Stimulated activated naive CD4-positive, alpha-beta T cell treated with Interleukin-2 at 50 U/mL for 16 hours (primary cell): ENCODE measurements around the gene ABTB1.
A peak's percentile ranks its signal among the peaks of the same experiment; 100 is the strongest.
"Not testable (repeated sequence)": the region's sequence is repeated elsewhere in the genome, so short reads cannot be mapped to it uniquely, and the experiment has no call there.

Experiments used
- DNase-seq: peaks from one replicate; lab custom pipeline; 2025; lab: John Stamatoyannopoulos, UW

The ABTB1 gene

DNA sequence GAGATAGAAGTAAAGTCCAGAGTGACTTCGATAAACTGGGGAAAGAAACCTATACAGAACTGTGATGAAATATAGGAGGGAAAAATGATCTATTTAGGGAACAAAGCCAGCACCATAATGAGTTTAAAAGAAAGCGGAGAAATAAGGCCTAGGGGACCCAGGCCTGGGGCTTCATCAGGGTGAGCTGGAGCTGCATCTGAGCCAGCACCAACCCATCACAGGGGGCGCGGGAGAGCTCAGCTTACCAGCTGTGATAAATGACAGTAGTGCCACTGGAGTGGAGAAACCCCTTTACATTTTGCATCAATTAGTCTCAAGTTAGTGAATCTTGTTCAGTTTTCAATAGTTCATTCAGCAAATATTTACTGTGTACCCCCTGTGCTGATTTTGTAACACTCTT is 22.5 kb upstream of the ABTB1 start:
- no peak for DNase-seq

DNA sequence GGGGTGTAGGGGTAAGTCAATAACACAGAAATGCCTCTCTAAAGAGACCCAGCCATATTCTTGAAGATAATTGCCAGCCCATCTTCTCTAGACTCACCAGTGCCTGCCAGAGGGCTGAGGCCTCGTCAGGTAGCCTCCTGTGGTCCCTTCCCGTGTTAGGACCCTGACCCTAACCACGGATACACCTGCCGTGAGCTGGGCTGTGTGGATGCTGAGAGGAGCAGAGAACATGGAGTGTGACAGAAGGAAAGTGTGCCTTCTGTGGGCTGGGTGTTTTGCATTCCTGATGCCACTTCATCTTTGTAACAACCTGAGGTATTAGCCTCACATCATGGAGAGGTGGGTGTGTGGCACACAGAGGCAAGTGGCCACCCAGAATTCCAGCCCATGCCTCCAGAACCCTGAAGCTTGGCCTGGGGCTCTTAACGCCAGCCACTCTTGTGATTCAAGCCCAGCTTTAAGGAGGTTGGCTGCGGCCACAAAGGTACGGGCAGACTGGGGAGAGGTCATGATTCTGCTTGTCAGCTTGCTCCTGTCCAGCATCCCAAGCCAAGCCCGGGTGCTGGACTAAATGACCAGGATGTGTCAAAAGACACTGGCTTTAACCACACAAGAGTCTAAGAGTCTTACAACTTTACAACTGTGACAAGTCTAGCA is 21.1 kb upstream of the ABTB1 start:
- DNase-seq, result no peak

DNA sequence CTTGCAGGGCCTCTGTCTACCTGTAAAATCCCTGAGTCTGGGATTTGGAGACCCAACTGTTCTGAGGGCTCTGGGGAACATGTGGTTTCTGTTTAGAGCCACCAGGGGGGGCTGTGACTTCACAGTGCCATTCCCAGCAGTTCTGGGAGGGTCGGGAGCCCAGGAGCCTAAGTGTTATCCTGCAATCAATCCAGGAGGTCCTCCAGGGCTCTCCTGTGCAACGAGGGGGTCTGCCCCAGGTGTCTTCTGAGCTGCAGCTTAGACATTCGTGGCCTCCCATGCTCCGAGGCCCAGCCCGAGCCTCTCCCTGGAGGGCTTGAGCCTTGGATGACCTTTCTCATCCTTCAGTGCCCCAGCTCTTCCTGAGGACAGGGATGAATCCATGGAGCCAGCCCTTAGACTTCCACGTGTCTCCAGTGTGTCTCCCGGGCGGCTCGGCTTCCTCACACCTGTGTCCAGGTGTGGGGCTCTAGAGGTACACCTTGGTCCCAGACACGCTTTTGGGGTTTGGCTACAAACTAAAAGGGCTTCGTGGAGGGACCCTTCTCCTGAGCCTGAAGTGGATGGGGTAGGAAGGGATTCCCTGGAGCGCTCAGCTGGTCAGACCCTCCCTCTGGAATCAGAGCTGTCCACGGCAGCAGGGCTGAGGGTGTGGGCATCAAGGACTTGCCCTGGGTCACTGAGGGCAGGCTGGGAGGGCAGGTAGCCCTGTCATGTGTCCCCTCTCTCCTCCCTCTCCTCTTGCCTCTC is 20.3 kb upstream of the ABTB1 start:
- DNase-seq, result peak; percentile 4

DNA sequence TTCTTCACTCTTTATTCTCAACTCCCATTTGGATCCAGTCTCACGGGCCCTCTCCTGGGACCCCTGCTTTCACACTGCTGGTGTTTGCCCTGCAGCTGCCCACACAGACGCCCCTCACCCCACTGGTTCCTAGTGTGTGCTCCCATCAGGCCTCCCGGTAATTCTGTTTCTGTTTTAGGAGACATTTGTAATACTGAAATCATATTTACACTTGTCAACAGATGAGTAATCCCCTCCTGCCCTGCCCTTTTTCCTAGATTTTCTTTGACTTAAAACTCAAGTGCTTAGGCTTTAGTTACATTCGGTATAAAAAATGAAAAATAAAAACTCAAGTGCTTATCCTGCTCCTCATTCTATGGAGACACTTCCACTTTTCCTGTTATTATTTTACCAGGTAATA is 18.4 kb upstream of the ABTB1 start:
- no peak for DNase-seq

DNA sequence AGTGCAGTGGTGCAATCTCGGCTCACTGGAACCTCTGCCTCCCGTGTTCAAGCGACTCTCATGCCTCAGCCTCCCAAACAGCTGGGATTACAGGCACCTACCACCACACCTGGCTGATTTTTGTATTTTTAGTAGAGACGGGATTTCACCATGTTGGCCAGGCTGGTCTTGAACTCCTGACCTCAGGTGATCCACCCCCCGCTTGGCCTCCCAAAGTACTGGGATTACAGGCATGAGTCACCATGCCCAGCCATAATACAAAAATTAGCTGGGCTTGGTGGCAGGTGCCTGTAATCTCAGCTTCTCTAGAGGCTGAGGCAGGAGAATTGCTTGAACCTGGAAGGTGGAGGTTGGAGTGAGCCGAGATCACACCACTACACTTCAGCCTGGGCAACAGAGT is 17.8 kb upstream of the ABTB1 start:
- not testable (repeated sequence) for DNase-seq

DNA sequence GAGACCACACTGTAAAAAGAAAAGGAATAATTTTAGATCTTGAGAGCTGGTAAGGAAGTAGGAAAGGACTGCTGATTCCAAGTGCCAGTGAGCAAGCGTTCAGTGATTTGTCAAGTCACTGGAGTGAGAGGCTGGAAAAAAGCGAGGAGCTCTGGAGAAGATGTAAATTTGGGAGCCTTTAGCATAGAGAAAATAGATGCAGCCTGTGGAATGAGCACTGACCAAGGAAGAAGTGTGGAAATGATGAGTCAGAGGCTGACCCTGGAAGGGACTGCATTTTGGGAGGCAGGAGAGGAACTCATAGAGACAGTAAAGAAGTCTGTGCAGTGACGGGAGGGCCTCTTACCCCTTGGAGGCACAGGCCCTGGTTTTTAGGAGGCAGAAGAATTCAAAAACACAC is 17.1 kb upstream of the ABTB1 start:
- DNase-seq, result no peak

DNA sequence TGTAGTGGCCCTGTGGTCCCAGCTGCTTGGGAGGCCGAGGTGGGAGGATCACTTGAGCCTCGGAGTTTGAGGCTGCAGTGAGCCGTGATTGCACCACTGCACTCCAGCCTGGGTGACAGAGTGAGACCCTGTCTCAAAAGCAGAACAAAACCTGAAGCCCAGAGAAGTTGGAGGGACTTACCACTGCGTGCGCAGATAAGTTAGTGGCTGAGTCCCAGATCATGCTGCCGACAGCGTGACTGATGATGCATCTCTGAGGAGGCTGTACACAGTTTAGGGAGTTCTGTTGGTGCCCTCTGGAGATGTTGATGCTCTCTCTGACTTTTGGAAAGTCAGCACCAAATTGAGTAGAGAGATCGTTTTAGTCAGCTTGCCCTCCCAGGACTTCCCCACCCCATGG is 15.8 kb upstream of the ABTB1 start:
- no peak for DNase-seq

DNA sequence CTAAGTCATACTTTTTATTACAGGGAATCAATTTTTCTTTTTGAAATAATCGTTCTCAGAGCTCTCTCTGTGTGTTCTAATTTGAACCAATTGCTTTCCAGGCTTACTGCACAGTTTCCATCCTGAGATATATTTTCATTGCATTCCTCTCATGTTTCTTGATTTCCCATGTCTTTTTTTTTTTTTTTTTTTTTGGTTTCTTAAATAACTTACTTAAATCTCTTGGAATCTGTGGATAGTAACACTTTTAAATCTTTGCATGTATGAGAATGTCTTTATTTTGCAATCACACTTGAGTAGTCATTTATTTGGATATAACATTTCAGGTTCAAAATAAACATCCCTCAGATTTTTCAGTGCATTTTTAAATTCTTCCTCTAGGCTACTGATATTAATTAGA is 14.5 kb upstream of the ABTB1 start:
- DNase-seq, result no peak

DNA sequence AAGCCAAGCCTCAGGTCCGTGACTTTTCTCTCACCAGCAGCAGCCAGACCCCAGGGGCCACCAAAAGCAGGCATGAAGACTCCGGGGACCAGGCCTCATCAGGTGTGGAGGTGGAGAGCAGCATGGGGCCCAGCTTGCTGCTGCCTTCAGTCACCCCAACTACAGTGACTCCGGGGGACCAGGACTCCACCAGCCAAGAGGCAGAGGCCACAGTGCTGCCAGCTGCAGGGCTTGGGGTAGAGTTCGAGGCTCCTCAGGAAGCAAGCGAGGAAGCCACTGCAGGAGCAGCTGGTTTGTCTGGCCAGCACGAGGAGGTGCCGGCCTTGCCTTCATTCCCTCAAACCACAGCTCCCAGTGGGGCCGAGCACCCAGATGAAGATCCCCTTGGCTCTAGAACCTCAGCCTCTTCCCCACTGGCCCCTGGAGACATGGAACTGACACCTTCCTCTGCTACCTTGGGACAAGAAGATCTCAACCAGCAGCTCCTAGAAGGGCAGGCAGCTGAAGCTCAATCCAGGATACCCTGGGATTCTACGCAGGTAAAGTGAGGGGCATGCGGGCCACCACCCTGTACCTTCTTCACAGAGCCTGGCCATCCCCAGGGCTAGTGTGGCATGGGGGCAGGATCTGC is 12.0 kb upstream of the ABTB1 start:
- no peak for DNase-seq

DNA sequence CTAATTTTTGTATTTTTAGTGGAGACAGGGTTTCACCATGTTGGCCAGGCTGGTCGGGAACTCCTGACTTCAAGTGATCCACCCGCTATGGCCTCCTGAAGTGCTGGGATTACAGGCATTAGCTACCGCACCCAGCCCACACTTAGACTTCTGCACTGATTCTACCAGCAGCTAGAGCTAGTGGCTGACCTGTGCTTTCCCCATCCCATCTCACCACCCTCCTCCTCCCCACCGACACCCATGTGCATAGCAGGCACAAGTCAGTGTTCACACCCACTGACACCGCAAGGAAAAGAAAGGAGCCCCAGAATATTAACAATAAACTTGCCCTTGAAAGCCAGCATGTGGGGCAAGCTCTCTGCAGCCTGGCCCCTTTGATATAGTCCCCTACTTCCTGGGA is 11.2 kb upstream of the ABTB1 start:
- DNase-seq, result no peak

DNA sequence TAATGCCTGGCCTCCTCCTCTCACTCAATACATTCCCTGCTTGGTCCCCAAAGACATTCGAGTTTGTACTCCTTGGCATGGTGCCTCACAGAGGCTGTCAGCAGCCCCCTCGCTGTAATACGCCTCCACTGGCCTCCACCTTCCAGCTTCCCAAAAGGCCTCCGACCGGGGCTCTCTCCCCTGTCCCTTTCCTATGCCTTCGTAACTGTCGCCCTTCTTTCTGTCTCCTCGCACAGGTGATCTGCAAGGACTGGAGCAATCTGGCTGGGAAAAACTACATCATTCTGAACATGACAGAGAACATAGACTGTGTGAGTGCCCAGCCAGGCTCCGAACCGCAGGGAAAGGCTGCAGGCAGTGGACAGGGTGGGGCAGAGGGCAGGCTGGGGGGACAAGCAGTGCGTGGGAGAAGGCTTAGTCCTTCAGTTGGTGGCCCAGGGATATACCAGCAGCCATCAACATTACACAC is 10.7 kb upstream of the ABTB1 start:
- no peak for DNase-seq

DNA sequence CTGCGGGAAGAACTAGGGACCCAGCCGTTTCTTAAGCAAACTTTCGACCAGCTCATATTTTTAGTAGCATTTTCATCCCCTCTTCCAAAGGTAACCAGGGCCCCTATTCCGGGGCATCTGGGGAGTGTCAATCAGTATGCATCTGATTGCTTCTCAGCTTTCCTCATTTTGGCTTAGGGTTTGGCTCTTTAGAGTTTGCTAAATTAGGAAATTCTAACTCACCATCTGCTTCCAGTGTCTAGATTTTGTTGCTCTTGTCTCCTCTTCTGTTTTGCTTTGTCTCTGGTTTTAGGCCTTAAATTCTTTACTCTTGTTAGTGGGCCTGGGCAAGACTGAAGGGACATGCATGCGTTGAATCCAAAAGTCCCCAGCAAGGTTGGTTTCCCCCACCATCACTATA is 9.6 kb upstream of the ABTB1 start:
- DNase-seq, result no peak

DNA sequence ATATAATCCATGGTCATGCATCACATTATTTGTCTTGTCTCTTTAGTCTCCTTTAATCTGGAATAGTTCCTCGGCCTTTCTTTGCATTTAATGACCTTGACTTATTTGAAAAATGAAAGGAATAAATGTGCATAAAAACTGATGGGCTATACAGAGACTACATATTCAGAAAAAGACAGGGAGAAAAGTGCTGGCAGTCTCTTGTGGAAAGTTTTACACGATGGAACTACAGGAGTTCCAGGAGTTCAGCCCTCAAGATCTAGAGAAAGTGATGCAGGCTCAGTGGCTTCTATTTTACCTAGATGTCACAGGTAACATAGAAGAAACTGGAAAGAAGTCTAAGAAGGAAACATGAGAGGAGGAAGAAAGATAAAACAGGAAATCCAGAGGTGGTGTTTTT is 7.6 kb upstream of the ABTB1 start:
- no peak for DNase-seq

DNA sequence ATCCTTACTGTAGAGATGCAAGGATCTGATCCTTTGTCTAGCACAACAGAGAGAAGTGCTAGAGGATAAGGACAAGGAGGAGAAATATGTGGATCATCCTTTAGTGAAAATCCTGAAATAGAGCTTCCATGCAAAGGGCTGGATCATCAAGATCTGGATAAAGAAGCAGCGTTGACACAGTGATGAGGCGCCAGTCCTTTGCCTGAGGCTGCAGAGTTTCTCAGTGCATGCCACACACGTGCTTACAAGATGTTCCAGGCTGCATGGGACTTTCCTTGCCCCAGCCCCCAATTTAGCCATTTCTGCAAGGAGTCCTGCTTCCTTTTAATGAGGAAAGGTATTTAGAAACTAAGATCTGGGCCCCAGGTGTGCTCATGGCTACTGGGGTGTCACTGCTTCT is 7.2 kb upstream of the ABTB1 start:
- DNase-seq, result no peak

DNA sequence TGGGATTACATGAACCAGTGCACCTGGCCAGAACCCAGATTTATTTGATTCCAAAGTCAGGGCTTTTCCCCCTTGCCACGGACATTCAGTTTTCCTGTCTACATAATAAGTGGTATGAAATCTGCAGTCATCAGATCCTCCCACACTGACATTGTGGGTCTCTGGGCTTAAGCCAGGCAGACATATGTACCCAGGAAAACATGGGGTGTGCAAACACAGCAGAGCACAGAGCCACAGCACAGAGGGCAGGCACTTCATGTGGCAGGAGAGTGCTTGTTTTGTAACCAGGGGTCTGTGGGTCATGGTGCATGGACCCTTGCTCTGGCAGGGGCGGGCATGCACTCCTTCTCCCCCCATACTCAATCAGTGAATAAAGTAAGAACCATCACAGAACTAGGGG is 6.1 kb upstream of the ABTB1 start:
- DNase-seq, result no peak

DNA sequence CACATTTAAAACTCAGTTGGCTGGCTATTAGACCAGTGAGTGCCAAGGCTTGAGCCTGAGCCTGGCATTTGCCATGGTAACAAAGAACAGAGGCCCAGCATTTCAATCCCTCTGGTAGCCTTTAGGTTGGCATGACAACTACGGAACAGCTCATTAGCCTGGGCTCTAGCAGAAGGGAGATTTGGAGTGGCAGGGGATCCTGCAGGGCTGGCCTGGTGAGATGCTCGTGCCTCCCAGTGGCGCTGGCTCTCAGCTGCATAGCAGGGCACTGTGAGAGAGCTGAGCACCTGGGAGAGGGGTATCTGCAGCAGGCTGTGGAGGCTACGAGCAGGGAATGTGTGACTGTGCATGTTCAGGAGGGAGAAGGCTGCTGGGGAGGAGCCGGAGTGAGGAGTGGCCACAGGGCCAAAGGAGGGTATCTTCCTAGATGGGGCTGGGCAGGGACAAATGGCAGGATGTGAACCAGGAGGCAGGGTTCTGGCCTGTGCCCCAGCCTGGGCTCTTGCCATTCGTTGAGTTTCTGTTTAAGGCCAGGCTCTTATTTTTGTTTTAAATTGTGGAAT is 5.6 kb upstream of the ABTB1 start:
- no peak for DNase-seq

DNA sequence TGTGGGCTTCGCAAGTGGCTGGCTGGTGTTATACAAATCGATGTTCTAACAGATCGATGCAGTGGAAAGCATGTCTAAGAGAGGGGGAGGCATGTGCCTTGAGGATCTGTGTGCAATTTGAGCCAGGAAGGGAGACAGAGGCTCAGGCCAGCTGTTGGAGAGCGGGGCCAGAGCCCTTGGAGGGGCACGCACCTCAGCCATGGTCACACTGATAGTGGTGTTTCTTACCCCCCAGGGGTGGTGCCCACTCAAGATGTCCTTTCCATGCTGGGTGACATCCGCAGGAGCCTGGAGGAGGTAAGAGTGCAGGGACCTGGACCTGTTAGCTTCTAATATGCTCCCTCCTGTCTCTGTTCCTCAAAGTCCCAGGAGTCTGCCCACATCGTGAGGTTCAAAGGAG is 3.8 kb upstream of the ABTB1 start:
- no peak for DNase-seq

DNA sequence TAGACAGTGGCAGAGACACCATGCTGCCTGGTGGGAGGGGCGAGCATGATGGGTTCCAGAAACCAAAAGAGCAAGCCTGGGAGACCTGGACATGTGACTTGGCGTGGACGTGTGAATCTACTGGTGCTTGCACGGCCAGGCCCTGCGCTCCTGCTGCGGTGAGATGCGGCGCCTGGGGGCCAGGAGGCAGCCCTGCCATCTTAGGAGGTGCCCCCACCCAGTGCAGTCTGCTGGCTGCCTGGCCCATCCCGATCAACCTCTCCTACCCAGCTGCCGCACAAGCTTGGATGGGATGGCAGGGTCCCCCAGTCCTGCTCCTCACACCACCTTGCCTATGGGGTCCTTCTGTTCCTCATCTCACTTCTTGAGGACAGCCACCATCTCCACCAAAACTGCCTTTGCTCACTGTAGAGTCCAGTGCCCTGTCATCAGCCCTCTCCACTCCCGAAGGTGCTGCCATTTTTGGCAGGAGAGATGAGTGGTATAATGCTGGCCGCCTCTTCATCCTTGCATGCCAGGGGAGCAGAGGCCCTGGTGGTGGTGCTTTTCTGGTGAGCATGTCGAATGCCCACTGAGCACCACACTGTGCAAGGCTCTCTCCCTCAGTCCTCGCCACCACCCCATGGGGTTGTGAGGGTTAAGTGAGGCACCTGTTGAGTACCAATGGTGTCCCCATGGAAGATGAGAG is 3.1 kb upstream of the ABTB1 start:
- no peak for DNase-seq

DNA sequence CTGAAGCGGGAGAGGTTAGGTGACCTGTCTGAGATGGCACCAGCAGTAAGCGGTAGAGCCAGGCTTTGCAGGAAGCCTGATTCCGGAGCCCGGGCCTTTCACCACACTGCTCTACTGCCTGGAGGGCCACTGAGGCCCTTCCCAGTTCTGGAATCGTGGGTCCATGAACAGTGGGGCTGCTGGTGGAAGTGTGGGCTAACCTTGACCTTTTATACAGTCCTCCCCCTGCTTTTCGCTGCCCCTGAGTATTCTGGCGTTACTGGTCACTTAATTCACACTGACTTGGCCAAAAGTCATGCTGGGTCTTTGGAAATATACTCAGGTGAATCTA is 2.6 kb upstream of the ABTB1 start:
- DNase-seq, result no peak

DNA sequence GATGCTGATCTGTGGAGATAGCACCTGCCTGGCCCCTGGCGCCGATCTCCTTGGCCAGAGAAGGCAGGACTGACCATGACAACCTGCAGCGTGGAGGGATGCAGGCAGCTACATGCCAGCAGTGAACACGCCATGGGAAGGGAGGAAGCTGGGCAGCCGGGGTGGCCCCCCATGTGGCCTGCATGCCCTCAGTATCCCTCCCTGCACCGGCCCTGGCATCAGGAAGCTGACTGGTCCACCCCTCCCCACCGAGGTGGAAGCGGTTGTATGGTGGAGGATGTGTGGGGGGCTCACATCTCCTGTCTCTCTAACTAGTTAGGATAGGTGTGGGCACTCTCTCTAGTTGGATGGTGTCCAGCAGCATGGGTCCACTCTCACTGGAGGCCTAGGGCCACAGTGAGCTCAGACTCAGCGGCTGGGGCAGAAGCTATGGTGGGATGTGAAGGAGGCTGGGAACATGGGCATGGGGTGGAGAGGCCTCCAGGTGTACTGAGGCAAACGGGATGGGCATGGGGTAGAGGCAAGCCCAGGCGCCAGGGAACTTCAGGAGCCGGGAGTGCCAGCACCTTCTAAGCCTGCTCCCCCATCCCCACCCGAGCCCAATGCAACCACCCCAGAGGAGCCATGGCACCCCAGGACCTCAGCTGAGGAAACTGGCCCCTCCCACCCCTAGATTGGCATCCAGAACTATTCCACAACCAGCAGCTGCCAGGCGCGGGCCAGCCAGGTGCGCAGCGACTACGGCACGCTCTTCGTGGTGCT is 1.8 kb upstream of the ABTB1 start:
- no peak for DNase-seq

DNA sequence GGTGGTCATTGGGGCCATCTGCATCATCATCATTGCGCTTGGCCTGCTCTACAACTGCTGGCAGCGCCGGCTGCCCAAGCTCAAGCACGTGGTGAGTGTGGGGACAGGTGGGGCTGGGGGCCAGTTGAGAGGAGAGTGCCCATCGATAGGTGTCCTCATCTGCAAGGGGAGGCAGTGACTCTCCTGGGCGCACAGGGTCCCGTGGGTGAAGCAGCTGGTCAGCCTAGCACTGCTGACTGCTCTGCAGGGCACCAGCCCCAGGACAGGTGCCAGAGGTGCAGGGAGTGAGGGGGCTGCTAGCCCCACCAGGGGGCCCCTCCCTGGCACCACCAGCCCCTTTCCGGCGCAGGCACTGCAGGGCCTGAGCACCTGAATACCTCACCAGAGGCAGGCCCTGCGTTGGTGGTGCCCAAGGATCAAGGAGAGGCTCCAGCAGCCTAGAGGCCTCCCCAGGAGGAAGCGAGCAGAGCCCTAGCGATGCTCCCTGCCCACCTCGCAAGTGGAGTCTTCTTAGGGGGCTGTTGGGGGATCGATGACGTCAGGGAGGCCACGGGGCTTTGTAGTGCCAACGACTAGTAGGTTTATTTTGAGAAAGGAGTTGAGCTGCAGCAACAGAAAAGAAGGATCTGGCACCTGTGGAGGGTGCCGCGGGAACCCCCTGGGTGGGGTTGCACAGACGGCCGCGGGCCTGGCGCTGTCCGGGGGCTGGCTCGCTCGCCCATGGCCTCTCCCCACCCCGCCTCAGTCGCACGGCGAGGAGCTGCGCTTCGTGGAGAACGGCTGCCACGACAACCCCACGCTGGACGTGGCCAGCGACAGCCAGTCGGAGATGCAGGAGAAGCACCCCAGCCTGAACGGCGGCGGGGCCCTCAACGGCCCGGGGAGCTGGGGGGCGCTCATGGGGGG is 976 bp upstream of the ABTB1 start:
- DNase-seq, result no peak
